K562 (cell line): ENCODE results near the gene FBXO15. TPM values are rescaled to one million over a fixed set of nuclear protein-coding genes. Genes with fewer than 3 reads are reported as not detected.

Experiments
- ATAC-seq: fragments of 200-7000 bp; cut with Tn5 transposase; 3 replicates; pipeline ENCODE4 v1.9.1; 2020; ENCODE audit warnings: moderate library complexity
- BruUV-seq: library from RNA; stranded (reverse); fragments of 400-500 nt; replicated peaks from 2 replicates; lab custom pipeline; 2021; lab: Mats Ljungman, UMichigan
- CTCF ChIA-PET: fragments of 300-600 bp; formaldehyde crosslinking; extraction: SDS; loops from one replicate; lab custom pipeline; 2021; ENCODE audit warnings: low intra/inter-chr PET ratio; lab: Yijun Ruan, JAX
- POLR2A ChIA-PET: fragments of 300-600, 350-650 bp; sonication (Branson Sonifier 250); formaldehyde crosslinking; extraction: SDS; loops from one replicate; lab custom pipeline; 2021; ENCODE audit warnings: antibody characterized with exemption, inconsistent platforms; lab: Yijun Ruan, JAX
- DNase-seq, 4 experiments: peaks; one replicate each; pipeline versions ENCODE4 v3.0.0 to v3.0.0-alpha.2; 2011 to 2018; ENCODE audit warnings: low spot score in 3 of 4, mixed read lengths in 3 of 4; ENCODE audit errors: extremely low read depth in 1 of 4
- FAIRE-seq: peaks from 2 replicates; lab custom pipeline; 2011; peaks lifted over from hg19 to GRCh38; lab: Jason Lieb, UNC
- H2AFZ ChIP-seq: 2 replicates; pipeline ENCODE4 v1.6.0; 2011; ENCODE audit warnings: low read depth, low read length, control low read depth, inconsistent platforms
- H3K27ac ChIP-seq: fragments of 200-600 bp; 3 replicates; pipeline ENCODE4 v1.8.0; 2011; ENCODE audit warnings: low read depth, mild to moderate bottlenecking, control low read depth, inconsistent platforms, low read length, moderate library complexity, mixed read lengths; ENCODE audit errors: extremely low read depth
- H3K27me3 ChIP-seq, 2 experiments: fragments of 300-600 bp in 1 of 2; 2 replicates in 1 of 2; 3 replicates in 1 of 2; pipeline versions ENCODE4 v1.6.0 to v1.8.0; 2011; ENCODE audit warnings: inconsistent platforms in 2 of 2, low read length in 2 of 2, mild to moderate bottlenecking in 1 of 2, mixed read lengths in 1 of 2, moderate library complexity in 1 of 2; ENCODE audit not compliant: control insufficient read depth in 2 of 2, insufficient read depth in 2 of 2
- H3K36me3 ChIP-seq: fragments of 300-600 bp; 3 replicates; pipeline ENCODE4 v1.8.0; 2011; ENCODE audit warnings: mild to moderate bottlenecking, low read length, inconsistent platforms; ENCODE audit not compliant: control insufficient read depth, insufficient read depth
- H3K4me1 ChIP-seq, 2 experiments: fragments of 200-600 bp in 1 of 2; replicated peaks in 1 of 2; 2 replicates in 1 of 2; 3 replicates in 1 of 2; pipeline versions ENCODE4 v1.5.1 to v1.8.0; 2011; ENCODE audit warnings: inconsistent platforms in 2 of 2, low read length in 2 of 2, mild to moderate bottlenecking in 1 of 2, mixed read lengths in 1 of 2, moderate library complexity in 1 of 2; ENCODE audit not compliant: control insufficient read depth in 2 of 2, insufficient read depth in 2 of 2
- H3K4me2 ChIP-seq: 2 replicates; pipeline ENCODE4 v1.6.1; 2011; ENCODE audit warnings: low read length, control low read depth, inconsistent platforms, mixed read lengths; ENCODE audit not compliant: insufficient read depth
- H3K4me3 ChIP-seq: fragments of 200-600 bp; sonication (generic), shearing (Covaris generic); 2 replicates; pipeline ENCODE4 v1.5.1; 2016; ENCODE audit warnings: control low read depth, inconsistent platforms
- H3K79me2 ChIP-seq: fragments of 200-600 bp; 3 replicates; pipeline ENCODE4 v1.8.0; 2011; ENCODE audit warnings: low read length, inconsistent platforms; ENCODE audit not compliant: control insufficient read depth, insufficient read depth
- H3K9ac ChIP-seq, 2 experiments: 2 replicates each; pipeline versions ENCODE4 v1.6.0 to v1.6.1; 2011; ENCODE audit warnings: low read depth in 2 of 2, low read length in 2 of 2, control low read depth in 1 of 2, inconsistent platforms in 1 of 2, mild to moderate bottlenecking in 1 of 2, mixed read lengths in 1 of 2; ENCODE audit not compliant: insufficient read depth in 1 of 2
- H3K9me1 ChIP-seq: one replicate; pipeline ENCODE4 v1.6.0; 2011; ENCODE audit warnings: inconsistent platforms, mild to moderate bottlenecking, low read length, moderate library complexity; ENCODE audit not compliant: control insufficient read depth, insufficient read depth
- H3K9me3 ChIP-seq: replicated peaks from 2 replicates; pipeline ENCODE4 v1.5.1; 2011; ENCODE audit warnings: low read depth, low read length, inconsistent platforms; ENCODE audit not compliant: control insufficient read depth, insufficient read depth
- H4K20me1 ChIP-seq: replicated peaks from 2 replicates; pipeline ENCODE4 v1.6.1; 2011; ENCODE audit warnings: low read length, inconsistent platforms, mixed read lengths; ENCODE audit not compliant: control insufficient read depth, insufficient read depth
- DACH1 ChIP-seq: fragments of 450-650 bp; IDR thresholded peaks from 2 replicates; pipeline ENCODE4 v1.6.1; 2018; ENCODE audit not compliant: partially characterized antibody
- KHSRP ChIP-seq: fragments of 450-650 bp; IDR thresholded peaks from 2 replicates; pipeline ENCODE4 v1.6.1; 2017
- MTA2 ChIP-seq: fragments of 450-650 bp; IDR thresholded peaks from 2 replicates; pipeline ENCODE4 v1.6.1; 2016; ENCODE audit warnings: low read depth
- NFYB ChIP-seq: IDR thresholded peaks from 2 replicates; pipeline ENCODE4 v1.6.1; 2011; ENCODE audit warnings: mild to moderate bottlenecking, moderate library complexity; ENCODE audit not compliant: insufficient read length; ENCODE audit errors: extremely low read depth
- SMARCC2 ChIP-seq: fragments of 450-650 bp; IDR thresholded peaks from 2 replicates; pipeline ENCODE4 v1.6.1; 2017; ENCODE audit warnings: antibody characterized with exemption, moderate library complexity, mild to moderate bottlenecking, low read depth
- TAL1 ChIP-seq: fragments of 450-650 bp; IDR thresholded peaks from 2 replicates; pipeline ENCODE4 v1.6.1; 2016; ENCODE audit warnings: mild to moderate bottlenecking
- TRIM28 ChIP-seq: fragments of 450-650 bp; IDR thresholded peaks from 2 replicates; pipeline ENCODE4 v1.6.1; 2017
- U2AF2 ChIP-seq: fragments of 200-400 bp; formaldehyde crosslinking; optimal IDR thresholded peaks from 2 replicates; pipeline ENCODE3; 2017; ENCODE audit warnings: low read depth, mild to moderate bottlenecking, low read length
- ZC3H11A ChIP-seq: IDR thresholded peaks from 2 replicates; pipeline ENCODE4 v1.6.1; 2012; ENCODE audit warnings: low read depth, low read length, improper control_type of control experiment
- ZFP1 ChIP-seq: fragments of 450-650 bp; formaldehyde crosslinking; IDR thresholded peaks from 2 replicates; pipeline ENCODE4 v1.4.0; 2020; ENCODE audit warnings: mild to moderate bottlenecking, mixed read lengths
- ZNF518B ChIP-seq: fragments of 250-450 bp; sonication (Bioruptor Pico); IDR thresholded peaks from 2 replicates; pipeline ENCODE4 v1.5.0; 2021; ENCODE audit warnings: mild to moderate bottlenecking, moderate library complexity
- WGBS: fragments of 100-300 bp; shearing (Covaris generic); methylation state at CpG from one replicate; pipeline ENCODE4 v1.1.6; 2016; ENCODE audit warnings: low coverage, mixed read lengths; ENCODE audit not compliant: insufficient coverage; ENCODE audit errors: missing lambda C conversion rate; 5-methylcytosine and 5-hydroxymethylcytosine counted together
- in situ Hi-C: fragments of 300-500 bp; cut with MboI; formaldehyde crosslinking; loops from 4 replicates; pipeline ENCODE4 v1.15.0; 2018; ENCODE audit warnings: inconsistent platforms, mixed read lengths
- intact Hi-C: fragments of 100-400 bp; cut with micrococcal nuclease; formaldehyde crosslinking; loops from 2 replicates; pipeline ENCODE4 v1.14.2; 2022
- polyA plus RNA-seq, 8 experiments: library from polyadenylated mRNA; depleted of rRNA in 4 of 8; stranded (reverse) in 5 of 8; unstranded in 3 of 8; fragments of >200 nt; fragmentation: Nextera tagmentation in 2 of 8; fragmentation: Illumina TruSeq in 1 of 8; extraction: Ambion mirVana in 2 of 8; extraction: Trizol in 1 of 8; gene quantifications; 2 replicates each; pipeline versions ENCODE4 v1.2.1 to v1.2.3, GENCODE V29; 2011 to 2014; ENCODE audit warnings: inconsistent platforms in 1 of 8, missing spikeins in 1 of 8
- total RNA-seq, 7 experiments: library from RNA; depleted of rRNA in 6 of 7; stranded (reverse); fragments of >200 nt in 6 of 7; fragmentation: Illumina TruSeq in 2 of 7; extraction: Trizol in 2 of 7; gene quantifications; 2 replicates each; pipeline versions ENCODE4 v1.2.1 to v1.2.3, GENCODE V29; 2011 to 2021; ENCODE audit warnings: low replicate concordance in 1 of 7
- TF ChIP-seq, protein P1 (sequence below): fragments of 250-450 bp; sonication (Bioruptor Pico); IDR thresholded peaks from 2 replicates; pipeline ENCODE4 v1.4.0; 2020; ENCODE audit warnings: mild to moderate bottlenecking, moderate library complexity, borderline replicate concordance

Gene FBXO15
- total and polyA plus RNA-seq, 9 of the 15 experiments (the other 6 are each of a cell fraction or from before 2014, with no cell fraction given): 0.07 to 0.43 (median 0.27) TPM; not detected in 1

GRCh38 chr18:74092922-74093321 lies 54.7 kb downstream of the FBXO15 start:
- no peak for TF ChIP-seq ZC3H11A
- TF ChIP-seq TAL1: no peak
- TF ChIP-seq ZNF518B (CRISPR knock-in tag): no peak
- TF ChIP-seq KHSRP: no peak
- no peak for TF ChIP-seq DACH1
- no peak for TF ChIP-seq SMARCC2
- TF ChIP-seq, protein P1, sequence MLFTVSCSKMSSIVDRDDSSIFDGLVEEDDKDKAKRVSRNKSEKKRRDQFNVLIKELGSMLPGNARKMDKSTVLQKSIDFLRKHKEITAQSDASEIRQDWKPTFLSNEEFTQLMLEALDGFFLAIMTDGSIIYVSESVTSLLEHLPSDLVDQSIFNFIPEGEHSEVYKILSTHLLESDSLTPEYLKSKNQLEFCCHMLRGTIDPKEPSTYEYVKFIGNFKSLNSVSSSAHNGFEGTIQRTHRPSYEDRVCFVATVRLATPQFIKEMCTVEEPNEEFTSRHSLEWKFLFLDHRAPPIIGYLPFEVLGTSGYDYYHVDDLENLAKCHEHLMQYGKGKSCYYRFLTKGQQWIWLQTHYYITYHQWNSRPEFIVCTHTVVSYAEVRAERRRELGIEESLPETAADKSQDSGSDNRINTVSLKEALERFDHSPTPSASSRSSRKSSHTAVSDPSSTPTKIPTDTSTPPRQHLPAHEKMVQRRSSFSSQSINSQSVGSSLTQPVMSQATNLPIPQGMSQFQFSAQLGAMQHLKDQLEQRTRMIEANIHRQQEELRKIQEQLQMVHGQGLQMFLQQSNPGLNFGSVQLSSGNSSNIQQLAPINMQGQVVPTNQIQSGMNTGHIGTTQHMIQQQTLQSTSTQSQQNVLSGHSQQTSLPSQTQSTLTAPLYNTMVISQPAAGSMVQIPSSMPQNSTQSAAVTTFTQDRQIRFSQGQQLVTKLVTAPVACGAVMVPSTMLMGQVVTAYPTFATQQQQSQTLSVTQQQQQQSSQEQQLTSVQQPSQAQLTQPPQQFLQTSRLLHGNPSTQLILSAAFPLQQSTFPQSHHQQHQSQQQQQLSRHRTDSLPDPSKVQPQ (CRISPR knock-in tag): no peak
- no peak for TF ChIP-seq MTA2
- no peak for TF ChIP-seq TRIM28
- TF ChIP-seq NFYB: no peak
- no peak for TF ChIP-seq ZFP1 (CRISPR knock-in tag)
- TF ChIP-seq U2AF2: no peak
- ATAC-seq (no peak), FAIRE-seq (no peak), DNase-seq (no peak)
- Histone ChIP-seq H3K9me1 (no peaks in the 10 kb centered on the region), H3K27ac (no peak overlapping the region), H3K4me3 (no peak overlapping the region), H3K4me1 (no peaks in the 10 kb centered on the region), H4K20me1 (no peaks in the 10 kb centered on the region), H3K79me2 (no peaks in the 10 kb centered on the region), H3K36me3 (no peaks in the 10 kb centered on the region), H3K9ac (no peak overlapping the region), H2AFZ (no peak overlapping the region), H3K9me3 (no peaks in the 10 kb centered on the region), H3K4me2 (no peak overlapping the region), H3K27me3 (no peaks in the 10 kb centered on the region)
- intact Hi-C loops: no loop called here
- ChIA-PET POLR2A (no interaction called here), CTCF (no interaction called here)
- WGBS: 0% methylated on average over 1 of the region's 3 CpGs
- in situ Hi-C loops: no loop called here
- BruUV-seq: no TSS peak
